Smooth muscle cell (in vitro differentiated cells): ENCODE measurements around the gene PSMB3. TPM values are rescaled to one million over a fixed set of nuclear protein-coding genes. Genes with fewer than 3 reads are reported as not detected.

ENCODE experiments used
- DNase-seq: peaks from one replicate; lab custom pipeline; 2025; ENCODE audit not compliant: unreplicated experiment; lab: John Stamatoyannopoulos, UW
- H2AFZ ChIP-seq: fragments of 200-600 bp; sonication (generic); 2 replicates; pipeline ENCODE4 v1.6.0; 2016; ENCODE audit warnings: antibody characterized with exemption, low read depth, mild to moderate bottlenecking
- H3F3A ChIP-seq: fragments of 200-600 bp; sonication (generic); 2 replicates; pipeline ENCODE4 v1.6.0; 2017; ENCODE audit warnings: antibody characterized with exemption, low read depth
- H3K27ac ChIP-seq: fragments of 200-600 bp; sonication (generic); 2 replicates; pipeline ENCODE4 v1.5.1; 2016; ENCODE audit warnings: low read depth, mild to moderate bottlenecking
- H3K27me3 ChIP-seq: fragments of 200-600 bp; sonication (generic); 2 replicates; pipeline ENCODE4 v1.6.1; 2016; ENCODE audit warnings: low read depth, mild to moderate bottlenecking
- H3K36me3 ChIP-seq: fragments of 200-600 bp; sonication (generic); 2 replicates; pipeline ENCODE4 v1.5.1; 2016; ENCODE audit warnings: low read depth
- H3K4me1 ChIP-seq: fragments of 200-600 bp; sonication (generic); 2 replicates; pipeline ENCODE4 v1.5.1; 2016; ENCODE audit warnings: low read depth
- H3K4me2 ChIP-seq: fragments of 200-600 bp; sonication (generic); 2 replicates; pipeline ENCODE4 v1.6.0; 2016; ENCODE audit warnings: mild to moderate bottlenecking
- H3K4me3 ChIP-seq: fragments of 200-600 bp; sonication (generic); 2 replicates; pipeline ENCODE4 v1.5.1; 2016; ENCODE audit warnings: mild to moderate bottlenecking
- H3K79me2 ChIP-seq: fragments of 200-600 bp; sonication (generic); 2 replicates; pipeline ENCODE4 v1.6.0; 2016; ENCODE audit warnings: low read depth, mild to moderate bottlenecking
- H3K9ac ChIP-seq: fragments of 200-600 bp; sonication (generic); 2 replicates; pipeline ENCODE4 v1.6.0; 2016; ENCODE audit warnings: low read depth
- H3K9me3 ChIP-seq: fragments of 200-600 bp; sonication (generic); replicated peaks from 2 replicates; pipeline ENCODE4 v1.5.1; 2016; ENCODE audit warnings: low read depth
- H4K20me1 ChIP-seq: fragments of 200-600 bp; sonication (generic); 2 replicates; pipeline ENCODE4 v1.6.0; 2016; ENCODE audit warnings: low read depth
- CTCF ChIP-seq: fragments of 200-600 bp; sonication (generic); IDR thresholded peaks from 2 replicates; pipeline ENCODE4 v1.5.1; 2017; ENCODE audit warnings: borderline replicate concordance, mild to moderate bottlenecking, antibody characterized with exemption; ENCODE audit not compliant: insufficient read depth, poor library complexity, severe bottlenecking
- WGBS: methylation state at CpG from one replicate; pipeline ENCODE4 v1.1.7; 2016; ENCODE audit warnings: low lambda C conversion rate; 5-methylcytosine and 5-hydroxymethylcytosine counted together
- polyA plus RNA-seq: library from polyadenylated mRNA; unstranded; fragments of >200 nt; fragmentation: Nextera tagmentation; extraction: Ambion mirVana; gene quantifications from 2 replicates; pipeline ENCODE4 v1.2.1, GENCODE V29; 2016
- total RNA-seq: library from RNA; depleted of rRNA; stranded (reverse); fragments of >200 nt; gene quantifications from 2 replicates; pipeline ENCODE4 v1.2.3, GENCODE V29; 2014

Gene PSMB3
- total and polyA plus RNA-seq, 2 experiments from 2014 or later: 312 to 358 TPM

DNA sequence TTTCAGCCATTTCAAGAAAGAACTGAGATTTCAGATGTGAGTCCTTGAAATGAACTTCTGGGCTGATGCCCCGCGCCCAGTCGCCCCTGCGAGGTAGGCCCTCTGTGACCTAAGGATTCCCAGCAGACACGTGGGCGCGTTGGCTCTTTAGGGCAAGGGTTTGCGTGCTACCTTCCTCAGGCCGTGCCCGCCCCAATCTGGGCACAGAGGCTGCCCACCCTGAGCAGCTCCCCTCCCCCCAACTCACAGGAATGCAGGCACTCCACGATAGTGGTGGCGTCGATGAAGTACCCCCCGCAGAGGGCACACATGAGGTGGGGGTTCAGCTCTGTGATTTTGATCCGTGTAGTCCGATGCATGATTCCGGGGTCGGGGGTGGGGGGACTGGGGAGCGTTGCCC, 12.5 kb upstream of the PSMB3 start:
- Histone ChIP-seq H3K9me3 (no peaks in the 10 kb centered on the region), H3K9ac (no peak overlapping the region), H3K27me3 (no peaks in the 10 kb centered on the region), H4K20me1 (peaks cover 78% of the 10 kb centered on the region), H3K36me3 (no peaks in the 10 kb centered on the region), H3F3A (no peaks in the 10 kb centered on the region), H3K4me2 (no peak overlapping the region), H3K27ac (no peak overlapping the region), H2AFZ (no peak overlapping the region), H3K4me1 (no peaks in the 10 kb centered on the region), H3K79me2 (peaks cover 45% of the 10 kb centered on the region), H3K4me3 (no peak overlapping the region)
- no peak for TF ChIP-seq CTCF
- DNase-seq: no peak
- 97% methylated on average over 19 of the region's 19 CpGs for WGBS

GRCh38 chr17:38740806-38741205, 11.7 kb upstream of the PSMB3 start:
- Histone ChIP-seq H3K27ac (no peak overlapping the region), H3K4me3 (no peak overlapping the region), H3K9me3 (no peaks in the 10 kb centered on the region), H3K4me1 (peaks cover under 1% of the 10 kb centered on the region), H3K27me3 (no peaks in the 10 kb centered on the region), H3K36me3 (no peaks in the 10 kb centered on the region), H3K9ac (no peak overlapping the region), H3F3A (no peaks in the 10 kb centered on the region), H3K4me2 (no peak overlapping the region), H3K79me2 (peaks cover 53% of the 10 kb centered on the region), H2AFZ (no peak overlapping the region), H4K20me1 (peaks cover 78% of the 10 kb centered on the region)
- DNase-seq: no peak
- 92% methylated on average over 4 of the region's 4 CpGs for WGBS
- no peak for TF ChIP-seq CTCF

DNA sequence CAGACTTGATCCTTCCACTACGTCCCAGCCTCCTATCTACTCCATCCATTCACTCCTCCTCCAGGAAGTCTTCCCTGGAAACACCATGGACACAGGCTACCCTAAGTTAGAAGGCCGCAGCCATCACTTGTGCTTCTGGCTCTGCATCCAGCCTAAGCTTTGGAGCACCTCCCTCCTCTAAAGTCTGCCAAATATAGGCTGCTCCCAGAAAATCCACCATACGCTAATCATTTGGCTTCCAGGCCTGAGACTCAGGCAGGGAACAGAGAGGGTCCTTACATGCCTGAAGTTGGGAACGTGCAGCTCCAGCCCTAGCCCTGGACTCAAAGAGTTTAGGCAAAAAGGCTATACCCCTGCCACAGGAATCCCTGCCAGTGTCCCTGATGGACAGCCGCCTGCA, 11.1 kb upstream of the PSMB3 start:
- no peak overlapping the region for H3K27ac ChIP-seq
- no peak overlapping the region for H3K4me3 ChIP-seq
- H3K9ac ChIP-seq: no peak overlapping the region
- H4K20me1 ChIP-seq: peaks cover 82% of the 10 kb centered on the region
- no peak for TF ChIP-seq CTCF
- H3K9me3 ChIP-seq: no peaks in the 10 kb centered on the region
- no peaks in the 10 kb centered on the region for H3K36me3 ChIP-seq
- peaks cover 59% of the 10 kb centered on the region for H3K79me2 ChIP-seq
- 90% methylated on average over 5 of the region's 5 CpGs for whole genome bisulfite sequencing
- H3K27me3 ChIP-seq: no peaks in the 10 kb centered on the region
- H3F3A ChIP-seq: no peaks in the 10 kb centered on the region
- peaks cover 7% of the 10 kb centered on the region for H3K4me1 ChIP-seq
- H2AFZ ChIP-seq: no peak overlapping the region
- DNase-seq: no peak
- H3K4me2 ChIP-seq: no peak overlapping the region

DNA sequence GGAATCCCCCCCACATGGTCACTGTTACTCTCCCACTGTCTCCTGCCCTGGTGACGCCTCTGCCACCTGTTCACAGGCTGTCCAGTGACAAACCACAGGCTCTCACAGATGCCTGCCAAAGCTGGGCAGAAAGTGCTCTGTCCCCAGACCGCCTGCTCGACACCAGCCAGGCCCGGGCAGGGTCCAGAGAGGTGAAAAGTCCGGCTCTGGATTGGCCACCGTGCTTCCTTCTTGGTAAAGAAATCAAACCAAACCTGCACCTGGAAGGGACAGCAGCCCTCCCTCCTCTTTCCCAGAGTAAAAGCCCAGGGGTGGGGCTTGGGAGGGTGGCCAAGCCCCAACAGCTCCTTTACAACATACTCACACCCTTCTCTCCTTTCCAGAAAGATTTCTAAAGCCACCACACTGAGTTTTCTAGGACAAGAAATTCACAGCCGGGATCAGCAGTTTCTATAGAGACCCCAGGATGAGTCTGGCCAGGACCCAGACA, 10.6 kb upstream of the PSMB3 start:
- Histone ChIP-seq H3K9ac (no peak overlapping the region), H3K4me2 (no peak overlapping the region), H3K36me3 (no peaks in the 10 kb centered on the region)

More for the DNA sequence above, 10.6 kb upstream of the PSMB3 start:
- Histone ChIP-seq H3K79me2 (peaks cover 64% of the 10 kb centered on the region), H2AFZ (no peak overlapping the region), H3K4me1 (peaks cover 12% of the 10 kb centered on the region), H3F3A (no peaks in the 10 kb centered on the region), H3K27me3 (no peaks in the 10 kb centered on the region), H3K27ac (no peak overlapping the region), H3K9me3 (no peaks in the 10 kb centered on the region), H4K20me1 (peaks cover 87% of the 10 kb centered on the region), H3K4me3 (no peak overlapping the region)
- 97% methylated on average over 7 of the region's 7 CpGs for WGBS
- DNase-seq: no peak
- TF ChIP-seq CTCF: no peak
